NCI-H774 (cell line): ENCODE data around the gene LRRC7.

ENCODE experiments used
- DNase-seq: peaks from one replicate; lab custom pipeline; 2025; lab: John Stamatoyannopoulos, UW

LRRC7 gene

DNA sequence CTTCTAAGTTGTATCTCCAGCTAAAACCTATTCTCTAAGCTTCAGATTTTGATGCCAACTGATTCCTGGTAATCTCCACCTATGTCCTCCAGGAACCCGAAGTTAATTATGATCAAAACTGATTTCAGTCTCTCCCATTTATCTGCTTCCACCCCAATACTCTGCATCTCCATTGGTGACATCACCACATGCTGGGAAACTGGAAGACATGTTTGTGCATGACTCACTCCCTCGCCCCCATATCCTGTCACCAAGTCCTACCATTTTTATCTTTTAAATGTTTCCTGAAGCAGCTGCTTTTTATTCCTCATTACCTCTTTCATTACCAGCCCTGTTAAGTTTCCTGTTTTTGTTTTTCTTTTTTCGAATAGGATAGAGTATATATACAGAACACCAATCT, 409.2 kb downstream of the LRRC7 start:
- no peak for DNase-seq

- DNase-seq = no peak
Observed at GRCh38 chr1:69982992-69983391, 415.3 kb downstream of the LRRC7 start.

DNA sequence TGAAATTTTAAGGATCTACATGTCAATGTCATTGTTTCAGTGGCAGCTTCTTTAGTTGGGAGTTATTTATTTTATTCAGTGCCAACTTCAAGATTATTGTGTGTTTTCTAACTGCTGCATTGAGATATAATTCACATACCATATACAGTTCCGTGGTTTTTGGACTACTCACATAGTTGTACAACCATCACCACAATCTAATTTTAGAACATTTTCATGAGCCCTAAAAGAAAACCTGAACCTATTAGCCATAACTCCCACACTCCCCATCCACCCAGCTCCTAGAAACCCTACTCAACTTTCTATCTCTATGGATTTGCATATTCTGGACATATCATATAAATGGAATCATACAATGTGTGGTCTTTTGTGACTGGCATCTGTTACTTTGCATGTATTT, 417.7 kb downstream of the LRRC7 start:
- DNase-seq = no peak

DNA sequence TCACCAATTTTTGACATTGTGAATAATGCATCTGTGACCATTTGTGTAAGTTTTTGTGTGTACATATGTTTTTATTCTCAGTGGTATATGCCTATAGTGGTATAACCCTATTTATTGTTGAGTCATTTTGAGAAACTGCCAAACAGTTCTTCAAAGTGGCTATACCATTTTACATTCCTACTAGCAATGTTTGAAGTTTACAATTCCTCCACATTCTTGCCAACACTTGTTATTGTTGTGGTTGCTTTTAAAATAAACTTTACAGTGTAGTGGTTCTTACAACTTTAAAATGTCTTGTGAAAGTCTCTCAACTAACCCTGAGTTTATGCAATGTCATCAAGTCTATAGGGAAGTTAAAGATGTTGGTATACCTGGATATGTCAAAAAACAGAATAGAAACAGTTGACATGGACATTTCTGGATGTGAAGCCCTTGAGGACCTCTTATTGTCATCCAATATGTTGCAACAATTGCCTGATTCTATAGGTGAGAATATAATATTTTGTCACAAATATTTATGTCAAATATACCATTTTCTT, 418.2 kb downstream of the LRRC7 start:
- DNase-seq = no peak

DNA sequence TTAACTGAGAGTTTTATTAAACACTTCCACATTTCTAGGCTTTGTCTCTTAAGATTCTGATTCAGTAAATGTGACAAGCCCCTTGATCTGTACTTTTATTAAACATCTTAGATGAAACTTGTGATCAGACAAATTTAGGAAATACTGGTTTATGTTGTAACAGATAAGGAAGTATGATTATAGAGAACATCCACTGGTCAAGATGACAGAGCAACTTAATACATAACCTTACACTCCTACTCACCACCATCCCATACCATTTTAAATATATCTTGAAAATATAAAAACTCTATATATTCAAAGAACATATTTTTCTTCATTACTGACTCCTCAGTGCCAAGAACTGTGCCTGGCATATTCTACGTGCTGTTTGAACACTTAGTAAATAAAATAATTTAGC, 420.2 kb downstream of the LRRC7 start:
- no peak for DNase-seq

- DNase-seq = no peak
Observed at GRCh38 chr1:69991644-69992043, 423.9 kb downstream of the LRRC7 start.

DNA sequence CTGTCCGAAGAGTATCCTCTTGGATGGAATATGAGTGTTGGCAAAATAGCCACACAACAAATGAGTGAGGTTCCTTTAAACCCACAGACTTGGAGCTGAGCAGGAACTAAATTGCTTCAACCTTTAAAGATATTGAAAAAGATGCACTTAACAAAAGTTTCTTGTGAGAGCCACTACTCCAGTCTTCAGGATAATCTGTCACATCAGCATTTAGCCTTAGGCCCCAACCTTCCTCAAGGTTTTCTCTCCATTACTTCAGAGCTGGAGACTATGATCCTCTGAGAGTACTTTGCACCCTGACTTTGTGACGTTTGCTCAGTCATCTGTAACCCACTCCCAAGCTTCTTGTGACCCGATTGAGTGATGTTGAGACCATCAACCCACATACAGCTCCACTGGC, 424.9 kb downstream of the LRRC7 start:
- DNase-seq = no peak

DNA sequence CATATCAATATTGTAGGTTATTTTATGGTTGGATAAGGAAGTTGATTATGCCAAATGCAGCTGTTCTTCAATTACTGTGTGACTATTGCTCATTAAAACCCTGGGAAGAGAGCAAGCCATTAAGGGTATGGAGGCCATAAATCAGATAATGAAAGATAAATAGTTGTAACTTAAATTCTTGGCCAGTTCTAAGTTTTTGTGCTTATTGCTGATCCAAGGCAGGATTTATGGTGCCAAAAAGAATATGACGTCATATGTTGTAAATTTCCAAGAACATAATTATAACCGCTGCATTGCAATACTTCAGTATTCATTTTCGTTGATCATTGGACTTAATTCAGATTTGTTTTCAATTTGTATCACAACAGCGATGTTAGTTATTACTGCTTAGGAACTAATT, 426.1 kb downstream of the LRRC7 start:
- no peak for DNase-seq

DNA sequence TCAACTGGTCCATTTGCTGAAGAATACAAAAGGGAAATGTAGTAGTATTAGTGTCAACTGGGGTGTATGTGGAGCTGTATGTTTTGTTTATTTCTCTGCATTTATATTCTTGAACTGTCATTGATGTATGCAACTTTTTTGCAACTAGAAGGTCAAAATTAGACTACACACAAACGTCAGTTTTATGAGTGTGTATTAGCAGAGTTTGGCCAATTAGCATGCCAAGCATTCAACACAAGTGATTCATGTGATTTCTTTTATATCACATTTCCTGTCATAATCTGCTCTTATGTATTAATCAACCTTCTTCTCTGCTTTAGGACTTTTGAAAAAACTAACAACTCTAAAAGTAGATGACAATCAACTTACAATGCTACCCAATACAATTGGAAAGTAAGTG, 426.5 kb downstream of the LRRC7 start:
- no peak for DNase-seq

DNA sequence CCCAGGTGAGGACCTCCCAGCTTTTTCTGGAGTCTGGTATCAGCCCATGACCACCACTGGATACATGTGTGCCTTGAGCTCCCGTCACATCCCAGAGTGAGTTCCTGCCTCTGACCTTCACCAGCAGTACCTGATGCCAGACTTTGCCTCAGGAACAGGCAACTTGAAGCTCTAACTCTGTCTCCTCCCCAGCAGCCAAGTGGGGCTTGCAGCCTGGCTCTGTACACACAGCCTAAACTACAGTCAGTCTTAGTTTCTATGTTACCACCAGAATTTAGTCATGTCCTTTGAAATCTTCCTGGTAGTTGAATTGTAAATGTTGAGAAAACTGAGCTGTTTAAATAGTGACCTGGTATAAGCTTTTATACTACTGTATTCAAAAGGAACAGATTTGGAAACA, 431.1 kb downstream of the LRRC7 start:
- DNase-seq = no peak

DNA sequence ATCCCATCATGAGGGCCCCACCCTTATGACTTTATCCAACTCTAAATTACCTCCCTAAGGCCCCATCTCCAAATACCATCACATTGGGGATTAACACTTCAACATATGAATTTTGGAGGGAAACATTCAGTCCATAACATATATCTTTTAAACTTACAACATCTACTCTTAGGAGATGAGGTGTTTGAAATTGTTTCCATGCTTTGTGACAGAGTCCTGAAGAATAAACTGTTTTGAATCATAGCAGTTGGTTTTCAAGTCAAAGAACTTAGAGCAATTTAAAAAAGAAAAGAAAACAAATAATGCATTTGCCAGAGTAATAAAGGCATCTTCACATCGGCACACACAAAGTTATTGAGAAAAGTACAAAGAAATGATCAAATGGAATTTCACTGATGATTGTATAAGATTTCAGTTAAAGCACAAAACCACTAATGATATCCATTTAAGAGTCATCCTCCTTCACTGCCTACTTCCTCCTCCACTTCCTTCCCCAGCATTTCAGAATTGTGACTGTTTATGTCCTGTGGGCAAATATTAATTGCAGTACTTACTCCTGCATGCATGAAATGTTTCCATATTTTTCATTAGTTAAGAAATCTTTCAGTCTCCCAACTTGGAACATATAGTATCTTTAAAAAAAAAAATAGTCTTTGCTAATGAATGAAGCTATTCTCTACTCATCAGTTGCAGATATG, 435.6 kb downstream of the LRRC7 start:
- no peak for DNase-seq

DNA sequence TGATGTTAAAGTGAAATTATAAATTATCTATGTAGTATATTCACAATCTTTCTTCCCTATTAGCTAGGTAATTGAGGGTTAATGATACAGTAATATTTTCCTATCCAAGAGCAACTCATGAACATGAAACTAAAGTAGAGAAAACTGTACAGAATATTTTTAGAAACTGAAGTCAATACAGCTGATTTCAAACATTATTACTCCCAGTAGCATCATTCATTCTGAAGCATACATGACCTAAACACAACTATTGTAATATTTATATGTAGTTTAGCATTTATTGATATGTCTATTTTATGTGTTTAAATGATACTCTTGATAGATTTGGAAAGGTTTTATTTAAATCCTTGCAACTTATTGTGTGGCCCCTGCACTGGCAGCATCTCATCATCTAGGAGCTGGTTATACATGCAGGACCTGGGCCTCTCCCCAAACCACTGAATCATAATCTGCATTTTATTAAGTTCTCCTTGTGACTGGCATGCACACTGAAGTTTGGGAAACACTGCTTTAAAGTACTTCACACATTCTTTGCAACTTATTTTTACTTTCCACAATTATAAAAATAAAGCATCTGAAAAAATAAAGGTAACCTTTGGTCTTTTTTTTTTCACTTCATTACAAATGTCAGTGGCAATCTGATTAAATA, 437.8 kb downstream of the LRRC7 start:
- DNase-seq = no peak

GRCh38 chr1:70008660-70009059, 440.9 kb downstream of the LRRC7 start:
- DNase-seq = no peak

GRCh38 chr1:70017770-70018169, 450.0 kb downstream of the LRRC7 start:
- no peak for DNase-seq

- no peak for DNase-seq
Observed at GRCh38 chr1:70024272-70024671, 456.6 kb downstream of the LRRC7 start.

GRCh38 chr1:70025052-70025451, 457.3 kb downstream of the LRRC7 start:
- no peak for DNase-seq

- no peak for DNase-seq
Observed at GRCh38 chr1:70025846-70026245, 458.1 kb downstream of the LRRC7 start.

GRCh38 chr1:70033266-70033873, 465.6 kb downstream of the LRRC7 start:
- no peak for DNase-seq

DNA sequence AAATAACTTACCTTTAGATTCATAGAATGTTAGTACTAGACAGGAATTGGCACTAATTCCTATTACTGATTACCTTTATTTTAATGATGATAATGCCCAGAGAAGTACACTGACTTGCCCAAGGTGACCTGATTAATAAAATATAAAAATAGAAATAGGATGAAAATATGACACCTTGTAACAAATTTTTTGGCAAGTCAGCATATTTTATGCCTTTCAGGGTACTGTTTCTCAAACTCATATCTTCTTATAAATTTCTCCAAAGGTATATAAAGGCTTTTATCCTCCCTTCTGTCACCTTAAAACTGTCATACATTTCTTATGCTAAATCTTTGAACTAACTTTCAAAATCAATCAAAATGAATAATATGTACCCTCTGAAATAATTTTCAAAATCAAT, 466.2 kb downstream of the LRRC7 start:
- no peak for DNase-seq

DNA sequence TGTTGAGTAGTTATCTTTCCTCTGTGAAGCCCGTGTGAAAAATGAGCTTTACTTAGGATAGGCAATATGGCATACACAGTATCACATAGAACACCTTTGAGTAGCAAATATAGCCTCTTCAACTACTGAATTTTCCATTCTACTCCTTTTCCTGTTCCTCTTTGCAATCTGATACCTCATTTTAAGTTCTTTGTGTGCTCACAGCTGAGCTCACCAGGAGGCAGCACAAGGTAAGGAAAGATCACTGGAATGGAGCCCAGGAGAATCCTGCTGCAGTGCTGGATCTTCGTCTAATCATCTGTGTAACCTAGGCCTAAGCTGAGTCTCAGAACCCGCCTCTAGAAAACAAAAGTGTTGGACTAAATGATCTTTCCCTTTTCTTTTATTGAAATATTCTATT, 466.7 kb downstream of the LRRC7 start:
- peak; percentile 38 for DNase-seq

GRCh38 chr1:70038025-70038424, 470.3 kb downstream of the LRRC7 start:
- no peak for DNase-seq

- no peak for DNase-seq
Observed at GRCh38 chr1:70039485-70039884, 471.8 kb downstream of the LRRC7 start.

DNA sequence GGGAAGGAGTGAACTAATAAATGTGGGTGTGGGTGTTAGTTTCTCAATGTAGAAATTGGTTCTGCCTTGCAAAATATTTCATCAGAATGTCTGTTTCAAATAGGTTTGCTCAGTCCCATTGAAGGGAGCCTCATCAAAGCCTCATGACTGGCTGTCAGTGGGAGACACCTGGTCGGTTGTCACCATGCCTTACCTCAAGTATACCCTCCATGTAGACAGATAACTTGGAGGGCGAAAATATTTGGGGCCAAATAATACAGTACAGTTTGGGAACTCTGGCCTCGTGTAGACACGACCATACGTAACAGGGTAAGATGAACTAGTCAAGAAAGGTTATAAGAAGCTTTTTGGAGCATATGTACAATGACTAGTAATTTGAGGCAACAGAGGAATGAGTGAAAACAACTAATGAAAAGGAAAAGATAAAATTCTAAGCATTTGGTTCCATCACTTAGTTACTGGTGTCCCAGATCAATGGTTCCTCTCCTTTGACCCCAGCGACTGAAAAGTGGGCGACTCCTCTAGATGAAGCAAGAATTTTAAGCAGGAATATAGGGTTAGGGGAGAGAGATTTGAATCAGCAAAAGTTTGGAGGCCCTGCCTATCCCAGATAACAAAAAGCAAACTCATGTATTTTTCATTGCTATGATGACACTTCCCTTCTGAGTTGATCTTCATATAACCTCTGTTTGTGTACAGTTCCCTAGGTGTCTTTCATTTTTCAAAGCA, 473.8 kb downstream of the LRRC7 start:
- no peak for DNase-seq
